HCT116 (cell line): ENCODE results near the gene PRKAA1. TPM values are rescaled to one million over a fixed set of nuclear protein-coding genes. Genes with fewer than 3 reads are reported as not detected.

Experiments used
- ATAC-seq: fragments of 200-7000 bp; cut with Tn5 transposase; 2 replicates; pipeline ENCODE4 v1.9.1; 2020; ENCODE audit warnings: mild to moderate bottlenecking, moderate library complexity
- BruUV-seq: library from RNA; stranded (reverse); fragments of 400-500 nt; replicated peaks from 2 replicates; lab custom pipeline; 2021; lab: Mats Ljungman, UMichigan
- CTCF ChIA-PET: fragments of 300-600 bp; sonication (Branson Sonifier 250); formaldehyde crosslinking; loops from one replicate; lab custom pipeline; 2021; ENCODE audit warnings: antibody characterized with exemption; lab: Charles Lee
- POLR2A ChIA-PET: fragments of 300-600, 350-600 bp; sonication (Branson Sonifier 250); formaldehyde crosslinking; loops from one replicate; lab custom pipeline; 2021; ENCODE audit warnings: antibody characterized with exemption; lab: Charles Lee
- RAD21 ChIA-PET, 2 experiments: fragments of 300-600 bp; sonication (Branson Sonifier 250); formaldehyde crosslinking; loops; one replicate each; lab custom pipeline; 2023; ENCODE audit warnings: low total read pairs in 2 of 2; ENCODE audit not compliant: uncharacterized antibody in 2 of 2, unreplicated experiment in 2 of 2, low non-redundant PET in 1 of 2; lab: Charles Lee
- DNase-seq: peaks from one replicate; pipeline ENCODE4 v3.0.0-alpha.2; 2010; ENCODE audit warnings: low read depth, low spot score
- H2AFZ ChIP-seq: fragments of 200-600 bp; shearing (Covaris generic), sonication (generic); 2 replicates; pipeline ENCODE4 v1.6.1; 2017; ENCODE audit warnings: low read depth, mixed run types, mixed read lengths, antibody characterized with exemption, low read length; ENCODE audit not compliant: poor library complexity, severe bottlenecking
- H3K27ac ChIP-seq: 2 replicates; pipeline ENCODE4 v1.5.1; 2012; ENCODE audit warnings: low read depth, low read length
- H3K27me3 ChIP-seq: fragments of 200-600 bp; sonication (generic); 2 replicates; pipeline ENCODE4 v1.6.1; 2016; ENCODE audit warnings: mixed run types, low read length, mixed read lengths; ENCODE audit not compliant: insufficient read depth
- H3K36me3 ChIP-seq, 2 experiments: fragments of 200-500 bp in 1 of 2; fragments of 200-600 bp in 1 of 2; sonication (Bioruptor generic) in 1 of 2; sonication (generic) in 1 of 2; 2 replicates each; pipeline versions ENCODE4 v1.5.1 to v1.6.1; 2014 to 2016; ENCODE audit warnings: low read length in 2 of 2, inconsistent platforms in 1 of 2, mixed read lengths in 1 of 2, mixed run types in 1 of 2; ENCODE audit not compliant: insufficient read depth in 2 of 2, control insufficient read depth in 1 of 2
- H3K4me1 ChIP-seq, 2 experiments: fragments of 200-600 bp in 1 of 2; sonication (generic) in 1 of 2; 2 replicates each; pipeline versions ENCODE4 v1.5.1 to v1.6.1; 2012 to 2017; ENCODE audit warnings: low read length in 2 of 2, inconsistent platforms in 1 of 2, mild to moderate bottlenecking in 1 of 2, mixed read lengths in 1 of 2, mixed run types in 1 of 2, moderate library complexity in 1 of 2; ENCODE audit not compliant: insufficient read depth in 2 of 2, control insufficient read depth in 1 of 2
- H3K4me2 ChIP-seq: fragments of 200-600 bp; sonication (generic); 2 replicates; pipeline ENCODE4 v1.6.1; 2017; ENCODE audit warnings: mixed run types, low read length, mixed read lengths
- H3K4me3 ChIP-seq, 2 experiments: fragments of 200-600 bp in 1 of 2; sonication (generic) in 1 of 2; replicated peaks in 1 of 2; 2 replicates each; pipeline ENCODE4 v1.5.1; 2011 to 2016; ENCODE audit warnings: low read length in 2 of 2, control low read depth in 1 of 2, low read depth in 1 of 2, mild to moderate bottlenecking in 1 of 2, mixed read lengths in 1 of 2, mixed run types in 1 of 2
- H3K79me2 ChIP-seq: fragments of 200-600 bp; sonication (generic); 2 replicates; pipeline ENCODE4 v1.6.1; 2017; ENCODE audit warnings: mild to moderate bottlenecking, mixed run types, low read length, moderate library complexity, mixed read lengths; ENCODE audit not compliant: insufficient read depth
- H3K9ac ChIP-seq: fragments of 200-600 bp; sonication (generic); 2 replicates; pipeline ENCODE4 v1.6.1; 2016; ENCODE audit warnings: low read length, mixed read lengths
- H3K9me2 ChIP-seq: fragments of 200-600 bp; sonication (generic), shearing (Covaris generic); 2 replicates; pipeline ENCODE4 v1.6.1; 2017; ENCODE audit warnings: mixed run types, mild to moderate bottlenecking, moderate library complexity; ENCODE audit not compliant: insufficient read depth
- H3K9me3 ChIP-seq, 2 experiments: fragments of 200-500 bp in 1 of 2; fragments of 200-600 bp in 1 of 2; sonication (Bioruptor generic) in 1 of 2; sonication (generic) in 1 of 2; 2 replicates each; pipeline ENCODE4 v1.6.1; 2014 to 2017; ENCODE audit warnings: low read length in 2 of 2, mixed read lengths in 2 of 2, inconsistent platforms in 1 of 2, low read depth in 1 of 2, mild to moderate bottlenecking in 1 of 2, mixed run types in 1 of 2, moderate library complexity in 1 of 2; ENCODE audit not compliant: control insufficient read depth in 1 of 2, insufficient read depth in 1 of 2
- H4K20me1 ChIP-seq: fragments of 200-600 bp; sonication (generic), shearing (Covaris generic); 2 replicates; pipeline ENCODE4 v1.6.1; 2017; ENCODE audit warnings: mixed run types, mild to moderate bottlenecking, moderate library complexity; ENCODE audit not compliant: insufficient read depth
- CTCF ChIP-seq, 3 experiments: fragments of 200-600 bp in 1 of 3; sonication (generic) in 1 of 3; IDR thresholded peaks in 2 of 3; conservative IDR thresholded peaks in 1 of 3; 2 replicates each; pipeline ENCODE4 v1.5.1; 2012 to 2017; ENCODE audit warnings: low read depth in 2 of 3, low read length in 2 of 3, antibody characterized with exemption in 1 of 3, borderline replicate concordance in 1 of 3, control low read depth in 1 of 3, mild to moderate bottlenecking in 1 of 3, mixed read lengths in 1 of 3, mixed run types in 1 of 3, moderate library complexity in 1 of 3; ENCODE audit not compliant: insufficient read depth in 1 of 3
- ELF1 ChIP-seq: IDR thresholded peaks from 2 replicates; pipeline ENCODE4 v1.6.1; 2012; ENCODE audit warnings: low read depth, borderline replicate concordance
- FOSL1 ChIP-seq: IDR thresholded peaks from 2 replicates; pipeline ENCODE4 v1.6.1; 2012; ENCODE audit warnings: low read depth
- POLR2AphosphoS5 ChIP-seq: IDR thresholded peaks from 2 replicates; pipeline ENCODE4 v1.6.1; 2011; ENCODE audit warnings: mild to moderate bottlenecking, low read depth, low read length, moderate library complexity
- RAD21 ChIP-seq: IDR thresholded peaks from 2 replicates; pipeline ENCODE4 v1.6.1; 2012; ENCODE audit warnings: low read depth, mild to moderate bottlenecking
- REST ChIP-seq: IDR thresholded peaks from 2 replicates; pipeline ENCODE4 v1.6.1; 2012; ENCODE audit warnings: low read depth
- YY1 ChIP-seq: IDR thresholded peaks from 2 replicates; pipeline ENCODE4 v1.6.1; 2011; ENCODE audit warnings: low read length, low read depth, moderate library complexity, mild to moderate bottlenecking; ENCODE audit not compliant: insufficient replicate concordance; ENCODE audit errors: extremely low read depth
- ZFX ChIP-seq: fragments of 450-650 bp; IDR thresholded peaks from 2 replicates; pipeline ENCODE4 v1.6.1; 2017
- intact Hi-C: fragments of 100-400 bp; cut with micrococcal nuclease; formaldehyde crosslinking; loops from 2 replicates; pipeline ENCODE4 v1.10.0; 2022
- total RNA-seq: library from RNA; stranded (reverse); gene quantifications from one replicate; pipeline ENCODE4 v1.2.1, GENCODE V29; 2021; ENCODE audit not compliant: unreplicated experiment

Gene PRKAA1
- total RNA-seq, 1 experiment from 2014 or later = 53.5 TPM

DNA sequence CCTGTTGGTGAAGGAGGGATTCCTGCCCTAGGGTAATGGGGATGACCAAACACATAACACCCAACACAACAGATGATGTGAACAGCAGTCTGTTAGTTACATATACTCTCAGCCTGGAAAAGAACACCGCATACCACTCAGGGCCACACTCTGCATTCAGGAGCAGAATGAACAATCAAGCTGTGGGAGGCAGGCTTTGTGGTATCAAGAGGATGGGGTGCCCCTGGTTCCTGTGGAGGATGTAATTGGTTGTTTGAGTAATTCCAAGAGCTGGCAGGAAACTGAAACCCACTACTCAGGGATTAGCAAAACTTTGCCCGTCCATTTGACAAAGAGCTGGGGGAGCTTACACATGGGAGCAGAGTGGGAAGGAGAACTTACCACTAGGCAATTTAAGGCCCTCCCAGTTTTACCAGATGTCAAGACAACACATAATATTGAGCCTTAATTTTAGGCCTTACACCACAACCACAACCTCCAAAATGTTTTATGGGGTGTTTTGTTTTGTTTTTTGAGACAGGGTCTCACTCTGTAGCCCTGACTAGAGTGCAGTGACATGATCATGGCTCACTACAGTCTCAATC, 15.6 kb upstream of the PRKAA1 start:
- H3K79me2 ChIP-seq = no peaks in the 10 kb centered on the region
- ChIA-PET RAD21 (no interaction called here), POLR2A (no interaction called here), CTCF (no interaction called here)
- H2AFZ ChIP-seq = no peak overlapping the region
- no peaks in the 10 kb centered on the region for H3K9me2 ChIP-seq
- H4K20me1 ChIP-seq = no peaks in the 10 kb centered on the region
- no peak for TF ChIP-seq FOSL1
- TF ChIP-seq POLR2AphosphoS5 = no peak
- no peak for TF ChIP-seq CTCF (IDR thresholded peaks at IDR 0.05 in 2 of 3, conservative IDR thresholded peaks at IDR 0.05 in 1 of 3; ENCODE audit: borderline replicate concordance in 1 of 3, insufficient read depth in 1 of 3, low read depth in 2 of 3, low read length in 2 of 3)
- TF ChIP-seq ELF1 = no peak
- TF ChIP-seq RAD21 = no peak
- no peak for TF ChIP-seq REST
- TF ChIP-seq ZFX = no peak
- TF ChIP-seq YY1 = no peak
- ATAC-seq (no peak), DNase-seq (no peak)
- no peaks in the 10 kb centered on the region for H3K27me3 ChIP-seq
- no peaks in the 10 kb centered on the region for H3K9me3 ChIP-seq
- no peak overlapping the region for H3K27ac ChIP-seq
- H3K4me1 ChIP-seq = no peaks in the 10 kb centered on the region
- BruUV-seq = no TSS peak
- H3K4me2 ChIP-seq = no peak overlapping the region
- H3K9ac ChIP-seq = no peak overlapping the region
- H3K4me3 ChIP-seq = no peak overlapping the region
- intact Hi-C loops = no loop called here
- H3K36me3 ChIP-seq = no peaks in the 10 kb centered on the region
